NK-92 treated with Interleukin-12 subunit alpha and Interleukin-12 subunit beta, amount 100 ng/mL, for 24 hours (cell line): ENCODE measurements around the gene SELENOV.

Experiments used
- DNase-seq: peaks from one replicate; lab custom pipeline; 2025; lab: John Stamatoyannopoulos, UW

Gene SELENOV

GRCh38 chr19:39520541-39521484 lies 5.9 kb downstream of the SELENOV start:
- DNase-seq = no peak

GRCh38 chr19:39524495-39524894 lies 9.6 kb downstream of the SELENOV start:
- DNase-seq = no peak

- no peak for DNase-seq
These were observed 10.3 kb downstream of the SELENOV start for GRCh38 chr19:39525205-39525604.

GRCh38 chr19:39531834-39532232 lies 16.9 kb downstream of the SELENOV start:
- no peak for DNase-seq

- peak; percentile 94 for DNase-seq
These were observed 17.5 kb downstream of the SELENOV start, which contains the start of gene EID2B for GRCh38 chr19:39532233-39533002. EID2B (minus strand) TSS chr19:39532852; CDS start chr19:39532802, 50 bp downstream.

GRCh38 chr19:39533003-39533512 lies 18.1 kb downstream of the SELENOV start:
- DNase-seq = no peak

GRCh38 chr19:39533791-39534190 lies 18.9 kb downstream of the SELENOV start:
- DNase-seq = no peak

- no peak for DNase-seq
These were observed 24.2 kb downstream of the SELENOV start for GRCh38 chr19:39539165-39539517.

GRCh38 chr19:39539518-39540332 lies 24.8 kb downstream of the SELENOV start, which contains the start of gene EID2:
EID2 (minus strand) TSS chr19:39540161; CDS start chr19:39540079, 82 bp downstream.
- DNase-seq = peak; percentile 93

GRCh38 chr19:39540333-39540673 lies 25.4 kb downstream of the SELENOV start:
- no peak for DNase-seq

GRCh38 chr19:39542206-39542605 lies 27.3 kb downstream of the SELENOV start:
- DNase-seq = no peak

GRCh38 chr19:39543477-39543857 lies 28.5 kb downstream of the SELENOV start:
- no peak for DNase-seq

GRCh38 chr19:39544226-39544903 lies 29.4 kb downstream of the SELENOV start:
- no peak for DNase-seq

GRCh38 chr19:39544911-39545310 lies 30.0 kb downstream of the SELENOV start:
- DNase-seq = no peak

GRCh38 chr19:39546599-39546998 lies 31.7 kb downstream of the SELENOV start:
- DNase-seq = no peak

GRCh38 chr19:39550197-39550596 lies 35.3 kb downstream of the SELENOV start:
- DNase-seq = no peak

- DNase-seq = no peak
These were observed 38.2 kb downstream of the SELENOV start for GRCh38 chr19:39553082-39553652.

- no peak for DNase-seq
These were observed 39.9 kb downstream of the SELENOV start for GRCh38 chr19:39554701-39555311.

GRCh38 chr19:39555883-39556282 lies 40.9 kb downstream of the SELENOV start:
- no peak for DNase-seq

GRCh38 chr19:39557811-39558623 lies 43.1 kb downstream of the SELENOV start:
- DNase-seq = no peak
